Measurements from ENCODE around the gene CALCOCO1.

DNA sequence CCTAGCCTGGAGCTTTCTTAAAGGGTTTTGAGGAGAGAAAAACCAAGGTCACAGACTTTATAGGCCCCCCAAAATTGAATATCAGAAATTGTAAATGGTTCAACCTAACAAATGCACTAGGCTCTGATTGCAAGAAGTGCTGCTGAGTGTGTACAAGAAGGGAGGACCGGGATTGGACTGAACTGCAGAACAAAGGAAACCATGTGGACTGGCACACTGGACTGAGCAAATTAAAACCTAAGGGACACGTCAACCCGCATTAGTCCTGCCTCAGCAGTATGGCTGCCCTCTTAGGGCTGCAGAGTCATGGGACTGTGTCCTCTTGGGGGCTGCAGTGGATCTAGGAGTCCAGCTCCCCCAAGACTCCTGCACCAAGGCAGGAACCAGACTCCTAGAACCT is 25.4 kb upstream of the CALCOCO1 start:
- TF ChIP-seq POLR2A (IDR thresholded peaks at IDR 0.05): no peak
- TF ChIP-seq, protein P1, sequence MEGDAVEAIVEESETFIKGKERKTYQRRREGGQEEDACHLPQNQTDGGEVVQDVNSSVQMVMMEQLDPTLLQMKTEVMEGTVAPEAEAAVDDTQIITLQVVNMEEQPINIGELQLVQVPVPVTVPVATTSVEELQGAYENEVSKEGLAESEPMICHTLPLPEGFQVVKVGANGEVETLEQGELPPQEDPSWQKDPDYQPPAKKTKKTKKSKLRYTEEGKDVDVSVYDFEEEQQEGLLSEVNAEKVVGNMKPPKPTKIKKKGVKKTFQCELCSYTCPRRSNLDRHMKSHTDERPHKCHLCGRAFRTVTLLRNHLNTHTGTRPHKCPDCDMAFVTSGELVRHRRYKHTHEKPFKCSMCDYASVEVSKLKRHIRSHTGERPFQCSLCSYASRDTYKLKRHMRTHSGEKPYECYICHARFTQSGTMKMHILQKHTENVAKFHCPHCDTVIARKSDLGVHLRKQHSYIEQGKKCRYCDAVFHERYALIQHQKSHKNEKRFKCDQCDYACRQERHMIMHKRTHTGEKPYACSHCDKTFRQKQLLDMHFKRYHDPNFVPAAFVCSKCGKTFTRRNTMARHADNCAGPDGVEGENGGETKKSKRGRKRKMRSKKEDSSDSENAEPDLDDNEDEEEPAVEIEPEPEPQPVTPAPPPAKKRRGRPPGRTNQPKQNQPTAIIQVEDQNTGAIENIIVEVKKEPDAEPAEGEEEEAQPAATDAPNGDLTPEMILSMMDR (IDR thresholded peaks at IDR 0.05): no peak
